Tibial artery (tissue), 4 donors: ENCODE results near the gene CCDC107.

Experiments
- DNase-seq, 2 donors: peaks; one replicate each; pipeline ENCODE4 v3.0.0-alpha.2; 2019
- H3K27ac ChIP-seq, 2 donors: fragments of 200-600 bp; sonication (generic) in 1 of 2; 1 replicate in 1 of 2; 2 replicates in 1 of 2; pipeline ENCODE4 v1.5.1; 2018 to 2019; ENCODE audit warnings: mild to moderate bottlenecking in 1 of 2
- H3K27me3 ChIP-seq, 2 donors: fragments of 200-600 bp; sonication (generic) in 1 of 2; one replicate each; pipeline versions ENCODE4 v1.5.1 to v1.6.0; 2016 to 2019
- H3K36me3 ChIP-seq, 3 donors: fragments of 200-600 bp; sonication (generic) in 2 of 3; one replicate each; pipeline ENCODE4 v1.5.1; 2016 to 2019; ENCODE audit warnings: mild to moderate bottlenecking in 2 of 3
- H3K4me1 ChIP-seq, 4 donors: fragments of 200-600 bp; sonication (generic) in 2 of 4; 1 replicate in 3 of 4; 2 replicates in 1 of 4; pipeline ENCODE4 v1.5.1; 2016 to 2019
- H3K4me3 ChIP-seq, 2 donors: fragments of 200-600 bp; sonication (generic) in 1 of 2; 1 replicate in 1 of 2; 2 replicates in 1 of 2; pipeline ENCODE4 v1.5.1; 2018 to 2019; ENCODE audit warnings: mild to moderate bottlenecking in 2 of 2
- H3K9me3 ChIP-seq, 3 donors: fragments of 200-600 bp; sonication (generic) in 1 of 3; one replicate each; pipeline ENCODE4 v1.5.1; 2016 to 2019
- intact Hi-C: fragments of 100-400 bp; cut with DNase I; formaldehyde crosslinking; loops from one replicate; pipeline ENCODE4 v1.15.0; 2023; ENCODE audit warnings: low total_unique reads
- TF ChIP-seq, protein P1 (sequence below), 2 experiments: fragments of 200-600 bp in 1 of 2; fragments of 450-650 bp in 1 of 2; IDR thresholded peaks; one replicate each; pipeline ENCODE4 v1.5.1; 2017 to 2019; ENCODE audit warnings: antibody characterized with exemption in 2 of 2, mild to moderate bottlenecking in 1 of 2, moderate library complexity in 1 of 2

The CCDC107 gene

DNA sequence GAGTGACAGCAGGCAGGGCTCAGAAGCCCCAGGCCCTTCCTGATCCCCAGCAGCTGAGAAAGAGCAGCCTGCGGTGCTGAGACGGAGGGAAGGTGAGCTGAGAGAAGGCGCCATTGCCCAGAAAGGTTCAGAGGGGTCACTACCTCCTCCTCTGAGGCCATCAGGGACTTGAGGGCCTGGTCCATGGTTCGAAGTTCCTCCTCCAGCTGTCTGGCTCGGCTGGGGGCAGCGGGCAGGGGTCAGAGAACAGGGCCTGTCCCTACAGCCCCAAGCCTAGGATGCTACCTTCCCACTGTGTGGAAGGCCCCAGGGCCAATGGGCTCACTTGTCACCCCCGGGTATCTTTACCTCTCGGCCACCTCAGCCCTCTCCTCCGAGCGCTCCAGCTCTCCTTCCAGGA is 26.8 kb downstream of the CCDC107 start:
- peaks cover 0 to 48% (median 28%) of the 10 kb centered on the region in 4 donors for H3K4me1 ChIP-seq
- TF ChIP-seq, protein P1, sequence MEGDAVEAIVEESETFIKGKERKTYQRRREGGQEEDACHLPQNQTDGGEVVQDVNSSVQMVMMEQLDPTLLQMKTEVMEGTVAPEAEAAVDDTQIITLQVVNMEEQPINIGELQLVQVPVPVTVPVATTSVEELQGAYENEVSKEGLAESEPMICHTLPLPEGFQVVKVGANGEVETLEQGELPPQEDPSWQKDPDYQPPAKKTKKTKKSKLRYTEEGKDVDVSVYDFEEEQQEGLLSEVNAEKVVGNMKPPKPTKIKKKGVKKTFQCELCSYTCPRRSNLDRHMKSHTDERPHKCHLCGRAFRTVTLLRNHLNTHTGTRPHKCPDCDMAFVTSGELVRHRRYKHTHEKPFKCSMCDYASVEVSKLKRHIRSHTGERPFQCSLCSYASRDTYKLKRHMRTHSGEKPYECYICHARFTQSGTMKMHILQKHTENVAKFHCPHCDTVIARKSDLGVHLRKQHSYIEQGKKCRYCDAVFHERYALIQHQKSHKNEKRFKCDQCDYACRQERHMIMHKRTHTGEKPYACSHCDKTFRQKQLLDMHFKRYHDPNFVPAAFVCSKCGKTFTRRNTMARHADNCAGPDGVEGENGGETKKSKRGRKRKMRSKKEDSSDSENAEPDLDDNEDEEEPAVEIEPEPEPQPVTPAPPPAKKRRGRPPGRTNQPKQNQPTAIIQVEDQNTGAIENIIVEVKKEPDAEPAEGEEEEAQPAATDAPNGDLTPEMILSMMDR (IDR thresholded peaks at IDR 0.05) = no peak
- DNase-seq = no peak
- no peaks in the 10 kb centered on the region for H3K27me3 ChIP-seq
- H3K4me3 ChIP-seq = peak overlapping the region; percentile 93 to 94
- no peaks in the 10 kb centered on the region for H3K9me3 ChIP-seq
- peak overlapping the region; percentile 96 to 97 for H3K27ac ChIP-seq
- intact Hi-C loops = no loop called here
- H3K36me3 ChIP-seq = peaks cover 72 to 80% (median 78%) of the 10 kb centered on the region in 3 donors

DNA sequence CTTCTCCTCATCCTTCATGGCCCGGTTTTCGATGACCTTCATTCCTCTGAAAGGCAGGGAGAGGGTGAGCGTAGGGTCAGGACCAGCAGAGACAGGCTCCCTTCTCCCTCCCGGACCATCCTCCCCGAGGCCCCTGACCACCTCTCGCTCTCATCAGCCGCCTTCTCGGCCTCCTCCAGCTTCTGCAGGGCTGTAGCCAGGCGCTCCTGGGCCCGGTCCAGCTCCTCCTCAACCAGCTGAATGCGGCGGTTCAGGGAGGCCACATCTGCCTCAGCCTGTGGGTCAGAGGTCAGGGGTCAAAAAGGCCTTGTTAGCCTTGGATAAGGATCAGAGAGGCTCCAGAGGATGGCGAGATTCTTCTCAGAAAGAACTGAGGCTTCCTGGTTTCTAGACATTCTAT is 27.4 kb downstream of the CCDC107 start:
- TF ChIP-seq, protein P1 (IDR thresholded peaks at IDR 0.05) = no peak
- peak overlapping the region; percentile 93 to 94 for H3K4me3 ChIP-seq

DNA sequence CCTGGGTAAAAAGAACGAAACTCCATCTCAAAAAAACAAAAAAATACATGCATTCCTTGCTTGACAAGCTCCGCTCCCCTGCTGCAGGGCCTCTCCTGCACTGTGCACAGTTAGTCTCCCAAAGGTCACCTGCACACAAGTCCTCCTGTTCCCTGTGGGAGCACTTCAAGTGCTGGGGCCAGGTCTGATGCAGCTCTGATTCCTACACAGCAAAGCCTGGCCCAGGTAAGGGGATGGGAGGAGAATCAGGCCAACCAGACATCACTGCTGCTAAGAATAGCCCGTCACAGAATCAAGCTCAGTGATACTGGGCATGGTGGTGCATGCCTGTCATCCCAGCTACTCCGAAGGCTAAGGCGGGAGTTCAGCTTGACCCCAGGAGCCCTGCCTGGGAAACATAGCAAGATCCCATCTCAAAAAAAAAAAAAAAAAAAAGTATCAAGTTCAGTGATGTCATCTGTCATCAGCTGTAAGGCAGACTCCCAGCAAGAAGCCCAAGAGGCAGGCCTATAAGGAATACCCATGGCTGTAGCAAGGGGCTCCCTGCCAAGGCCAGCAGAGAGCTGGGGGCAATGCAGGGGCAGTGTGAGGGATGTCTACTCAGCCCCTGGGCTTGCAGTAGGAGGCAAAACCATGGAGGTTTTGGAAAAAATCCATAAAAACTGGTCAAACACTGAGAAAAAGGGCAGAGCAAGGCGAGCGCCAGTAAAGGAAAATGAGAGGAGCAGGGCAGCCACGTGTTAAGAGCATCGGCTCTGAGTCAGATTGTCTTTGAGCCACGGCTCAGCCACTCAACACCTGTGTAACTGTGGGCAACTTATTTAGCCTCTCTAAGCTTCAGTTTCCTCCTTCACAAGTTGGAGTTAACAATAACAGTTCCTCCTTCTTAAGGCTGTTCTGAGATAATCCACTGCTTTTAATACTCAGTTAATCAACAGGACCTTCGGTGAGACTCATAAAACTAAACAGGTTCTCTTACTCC is 28.4 kb downstream of the CCDC107 start:
- DNase-seq = no peak
- Histone ChIP-seq H3K4me3 (peak overlapping the region; percentile 93 to 94), H3K27me3 (no peaks in the 10 kb centered on the region), H3K9me3 (no peaks in the 10 kb centered on the region), H3K36me3 (peaks cover 72 to 78% (median 78%) of the 10 kb centered on the region in 3 donors), H3K27ac (peak overlapping the region; percentile 96 to 97), H3K4me1 (peaks cover 0 to 52% (median 27%) of the 10 kb centered on the region in 4 donors)
- intact Hi-C loops = no loop called here
- TF ChIP-seq, protein P1 (IDR thresholded peaks at IDR 0.05) = no peak

More for the DNA sequence above, 27.4 kb downstream of the CCDC107 start:
- intact Hi-C loops = no loop called here
- no peak for DNase-seq
- peak overlapping the region; percentile 96 to 97 for H3K27ac ChIP-seq
- peaks cover 0 to 48% (median 28%) of the 10 kb centered on the region in 4 donors for H3K4me1 ChIP-seq
- H3K9me3 ChIP-seq = no peaks in the 10 kb centered on the region
- H3K27me3 ChIP-seq = no peaks in the 10 kb centered on the region
- H3K36me3 ChIP-seq = peaks cover 72 to 80% (median 78%) of the 10 kb centered on the region in 3 donors

DNA sequence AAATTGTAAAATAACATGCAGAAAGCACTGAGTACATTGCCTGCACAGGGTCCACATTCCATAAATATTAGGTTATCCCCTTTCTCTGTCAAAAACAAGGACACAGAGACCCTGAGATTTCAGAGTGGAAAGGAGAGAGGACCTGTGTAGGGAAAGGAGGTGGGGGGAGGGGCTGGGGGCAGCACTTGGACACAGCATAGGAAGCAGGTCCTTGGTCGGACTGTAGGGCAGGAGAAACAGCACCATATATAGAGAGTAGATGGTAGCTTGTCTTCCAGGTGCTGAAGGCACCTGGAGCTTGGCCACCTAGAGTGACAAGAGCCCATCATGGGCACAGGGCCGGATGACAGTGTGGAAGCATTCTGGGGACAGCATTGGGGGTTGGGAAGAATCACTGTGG is 29.2 kb downstream of the CCDC107 start:
- peak overlapping the region; percentile 96 to 97 for H3K27ac ChIP-seq
- TF ChIP-seq, protein P1 (IDR thresholded peaks at IDR 0.05) = no peak
- DNase-seq = no peak
- no peaks in the 10 kb centered on the region for H3K9me3 ChIP-seq
- H3K27me3 ChIP-seq = no peaks in the 10 kb centered on the region
- peak overlapping the region; percentile 93 to 94 for H3K4me3 ChIP-seq
- intact Hi-C loops = no loop called here
- peaks cover 0 to 52% (median 29%) of the 10 kb centered on the region in 4 donors for H3K4me1 ChIP-seq
- H3K36me3 ChIP-seq = peaks cover 65 to 72% (median 71%) of the 10 kb centered on the region in 3 donors

DNA sequence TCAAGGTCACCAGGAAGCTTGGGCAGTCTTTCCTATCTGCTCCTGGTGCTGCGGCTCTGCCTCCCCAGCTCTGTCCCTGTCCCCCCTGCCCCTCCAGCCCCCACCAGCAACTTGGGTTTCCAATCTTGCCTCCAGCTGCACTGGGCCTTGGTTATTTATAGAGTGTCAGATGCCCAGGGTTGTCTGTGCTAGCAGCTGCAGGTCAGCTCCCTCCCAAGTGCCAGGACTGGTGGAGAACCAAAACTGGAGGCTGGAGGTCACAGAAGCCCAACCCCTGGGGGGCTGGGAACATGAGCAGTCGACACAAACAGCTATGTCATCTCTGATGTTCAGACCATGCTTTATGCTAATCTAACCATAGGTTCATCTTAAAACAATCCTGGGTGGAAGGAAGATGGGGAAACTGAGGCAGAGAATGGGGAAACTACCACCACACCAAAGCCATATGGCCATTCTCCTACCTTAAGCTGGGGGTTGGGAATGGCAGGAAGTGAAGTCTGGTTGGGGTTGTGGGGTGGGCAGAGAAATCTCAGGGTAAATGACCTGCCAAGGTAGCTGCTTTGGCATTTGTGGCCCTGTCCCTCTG is 30.0 kb downstream of the CCDC107 start:
- peaks cover 57 to 64% (median 63%) of the 10 kb centered on the region in 3 donors for H3K36me3 ChIP-seq
- no peaks in the 10 kb centered on the region for H3K9me3 ChIP-seq
- peak overlapping the region; percentile 96 to 97 for H3K27ac ChIP-seq
- peak overlapping the region; percentile 93 to 94 for H3K4me3 ChIP-seq
- intact Hi-C loops = no loop called here
- no peaks in the 10 kb centered on the region for H3K27me3 ChIP-seq
- no peak for DNase-seq
- peaks cover 0 to 52% (median 22%) of the 10 kb centered on the region in 4 donors for H3K4me1 ChIP-seq
- TF ChIP-seq, protein P1 (IDR thresholded peaks at IDR 0.05) = no peak
